ENCODE measurements around the gene KCNK4.

Gene KCNK4

DNA sequence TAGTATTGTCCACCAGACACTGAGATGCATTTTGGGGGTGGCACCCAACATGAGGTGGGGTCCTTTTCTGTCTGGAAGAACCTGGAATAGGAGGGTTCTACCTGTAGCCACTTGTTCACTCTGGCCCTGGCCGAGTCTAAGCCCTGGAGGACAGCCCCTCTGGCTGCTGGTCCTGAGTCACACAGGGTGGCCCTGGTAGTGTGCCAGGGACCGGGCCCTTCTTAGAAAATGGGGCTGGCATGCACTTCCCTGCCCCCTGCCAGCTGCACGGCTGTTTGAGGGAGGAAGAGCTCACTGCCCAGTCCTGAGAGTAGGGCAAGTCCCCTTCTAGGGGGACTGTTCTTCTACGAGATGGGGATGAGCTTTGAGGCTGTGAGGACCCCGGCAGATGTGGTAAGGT, 37.6 kb upstream of the KCNK4 start:
- DNase-seq (ENCODE audit: low read depth): no peak

DNA sequence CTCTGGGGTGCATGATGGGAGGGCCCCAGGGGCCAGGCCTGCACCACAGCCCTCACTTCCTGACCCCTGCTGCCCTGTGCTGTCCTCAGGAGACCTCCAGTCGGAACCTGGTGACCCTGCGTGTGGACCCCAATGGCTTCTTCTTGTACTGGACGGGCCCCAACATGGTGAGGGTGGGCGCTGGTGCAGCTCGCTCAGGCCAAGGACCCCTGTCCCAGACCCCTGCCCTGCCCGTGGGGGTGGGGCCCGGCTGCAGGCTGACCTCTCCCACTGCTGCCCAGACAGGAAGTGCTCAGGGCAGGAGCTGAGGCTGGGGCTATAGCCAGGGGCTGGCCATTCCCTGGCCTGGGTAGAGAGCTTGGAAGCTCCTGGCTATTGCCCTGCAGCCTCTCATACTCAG, 36.8 kb upstream of the KCNK4 start:
- no peak for DNase-seq (ENCODE audit: low read depth)

DNA sequence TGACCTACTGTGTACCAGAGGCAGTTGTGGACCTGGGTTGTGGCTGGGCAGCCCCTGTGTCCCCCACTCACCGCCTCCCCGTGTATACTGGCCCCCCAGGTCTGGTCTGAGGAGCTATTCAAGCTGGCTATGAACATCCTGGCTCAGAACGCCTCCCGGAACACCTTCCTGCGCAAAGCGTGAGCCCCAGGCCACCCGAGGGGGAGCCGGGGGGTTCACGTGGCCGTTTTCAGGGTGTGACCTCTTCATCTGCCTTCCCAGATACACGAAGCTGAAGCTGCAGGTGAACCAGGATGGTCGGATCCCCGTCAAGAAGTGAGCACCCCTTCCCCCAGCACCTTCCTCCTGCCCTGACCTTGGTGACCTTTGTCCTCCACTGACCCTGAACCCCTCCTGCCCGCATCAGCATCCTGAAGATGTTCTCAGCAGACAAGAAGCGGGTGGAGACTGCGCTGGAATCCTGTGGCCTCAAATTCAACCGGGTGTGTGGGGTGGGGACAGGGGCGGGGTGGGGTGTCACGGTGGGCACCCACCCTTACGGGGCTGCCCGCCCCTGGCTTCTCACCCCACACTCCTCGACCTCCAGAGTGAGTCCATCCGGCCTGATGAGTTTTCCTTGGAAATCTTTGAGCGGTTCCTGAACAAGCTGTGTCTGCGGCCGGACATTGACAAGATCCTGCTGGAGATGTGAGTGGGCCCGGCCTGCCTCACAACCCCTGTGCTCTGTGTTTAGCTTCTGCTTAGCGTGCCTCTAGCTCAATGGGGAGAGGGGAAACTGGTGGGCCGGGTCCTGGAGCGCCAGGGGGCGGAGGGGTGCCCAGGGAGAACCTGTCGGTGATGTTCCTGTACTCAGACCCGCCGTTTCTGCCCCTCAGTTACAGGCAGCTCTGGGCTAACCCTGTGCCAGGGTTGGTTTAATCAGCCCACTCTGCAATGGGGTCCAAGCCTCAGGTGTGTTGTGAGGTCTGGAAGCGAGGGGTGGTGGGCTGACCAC, 35.7 kb upstream of the KCNK4 start:
- no peak for DNase-seq (ENCODE audit: low read depth)

DNA sequence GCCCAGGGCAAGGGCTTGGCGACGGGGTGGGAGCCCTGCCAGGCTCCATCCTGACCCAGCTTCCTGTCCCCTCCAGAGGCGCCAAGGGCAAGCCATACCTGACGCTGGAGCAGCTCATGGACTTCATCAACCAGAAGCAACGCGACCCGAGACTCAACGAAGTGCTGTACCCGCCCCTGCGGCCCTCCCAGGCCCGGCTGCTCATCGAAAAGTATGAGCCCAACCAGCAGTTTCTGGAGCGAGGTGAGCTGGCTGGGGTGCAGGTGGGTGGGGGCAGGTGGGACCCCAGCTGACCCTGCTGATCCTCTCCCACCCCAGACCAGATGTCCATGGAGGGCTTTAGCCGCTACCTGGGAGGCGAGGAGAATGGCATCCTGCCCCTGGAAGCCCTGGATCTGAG, 34.8 kb upstream of the KCNK4 start:
- no peak for DNase-seq (ENCODE audit: low read depth)

DNA sequence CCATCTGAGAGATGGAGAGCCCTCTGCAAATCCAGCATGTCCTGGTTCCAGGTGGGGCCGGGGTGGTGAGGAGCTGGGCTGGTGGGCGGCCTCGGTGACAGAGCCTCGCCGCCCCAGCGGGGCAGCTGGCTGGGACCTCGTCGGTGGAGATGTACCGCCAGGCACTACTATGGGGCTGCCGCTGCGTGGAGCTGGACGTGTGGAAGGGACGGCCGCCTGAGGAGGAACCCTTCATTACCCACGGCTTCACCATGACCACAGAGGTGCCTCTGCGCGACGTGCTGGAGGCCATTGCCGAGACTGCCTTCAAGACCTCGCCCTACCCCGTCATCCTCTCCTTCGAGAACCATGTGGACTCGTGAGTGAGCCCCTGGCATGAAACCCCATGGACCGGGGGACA, 32.7 kb upstream of the KCNK4 start:
- DNase-seq (ENCODE audit: low read depth): no peak

DNA sequence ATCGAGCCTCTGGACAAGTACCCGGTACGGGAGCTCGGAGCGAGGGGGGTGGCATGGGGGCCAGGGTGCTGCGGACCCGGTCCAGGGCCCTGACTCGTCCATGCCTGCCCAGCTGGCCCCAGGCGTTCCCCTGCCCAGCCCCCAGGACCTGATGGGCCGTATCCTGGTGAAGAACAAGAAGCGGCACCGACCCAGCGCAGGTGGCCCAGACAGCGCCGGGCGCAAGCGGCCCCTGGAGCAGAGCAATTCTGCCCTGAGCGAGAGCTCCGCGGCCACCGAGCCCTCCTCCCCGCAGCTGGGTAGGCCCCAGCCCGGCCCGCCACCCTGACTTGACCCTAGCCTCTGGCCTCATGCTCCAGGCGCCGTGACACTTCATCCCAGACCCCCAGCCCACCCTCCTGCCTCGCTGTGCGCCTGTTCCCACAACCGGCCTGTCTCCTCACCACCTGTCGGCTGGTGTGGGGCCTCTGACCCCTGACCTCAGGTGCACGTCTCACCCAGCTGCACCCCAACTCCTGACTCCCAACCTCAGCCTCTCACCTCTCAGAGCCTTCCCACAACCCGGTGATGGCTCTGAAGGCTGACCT, 32.1 kb upstream of the KCNK4 start:
- DNase-seq (ENCODE audit: low read depth): no peak

DNA sequence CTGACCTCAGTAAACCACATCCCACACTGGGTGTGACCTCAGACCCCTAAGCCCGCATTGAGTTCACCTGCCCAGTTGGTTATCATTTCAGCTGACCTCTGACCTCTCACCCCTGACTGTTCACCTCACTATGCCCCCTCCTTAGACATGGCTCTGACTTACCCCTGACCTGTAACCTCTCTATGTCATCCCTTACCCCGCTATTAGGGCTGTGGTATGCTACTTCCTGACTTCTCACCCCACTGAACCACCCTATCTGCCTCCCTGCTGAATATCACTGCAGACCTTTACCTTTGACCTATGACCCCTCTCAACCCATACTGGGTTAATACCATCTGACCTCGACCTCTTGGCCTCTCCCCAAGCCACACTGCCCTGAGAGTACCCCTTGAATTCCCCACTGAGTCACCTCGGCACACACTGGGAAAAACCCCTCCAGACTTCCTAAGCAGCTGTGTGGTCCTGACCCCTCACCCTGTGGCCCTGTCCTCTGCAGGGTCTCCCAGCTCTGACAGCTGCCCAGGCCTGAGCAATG, 31.5 kb upstream of the KCNK4 start:
- DNase-seq (ENCODE audit: low read depth): no peak

DNA sequence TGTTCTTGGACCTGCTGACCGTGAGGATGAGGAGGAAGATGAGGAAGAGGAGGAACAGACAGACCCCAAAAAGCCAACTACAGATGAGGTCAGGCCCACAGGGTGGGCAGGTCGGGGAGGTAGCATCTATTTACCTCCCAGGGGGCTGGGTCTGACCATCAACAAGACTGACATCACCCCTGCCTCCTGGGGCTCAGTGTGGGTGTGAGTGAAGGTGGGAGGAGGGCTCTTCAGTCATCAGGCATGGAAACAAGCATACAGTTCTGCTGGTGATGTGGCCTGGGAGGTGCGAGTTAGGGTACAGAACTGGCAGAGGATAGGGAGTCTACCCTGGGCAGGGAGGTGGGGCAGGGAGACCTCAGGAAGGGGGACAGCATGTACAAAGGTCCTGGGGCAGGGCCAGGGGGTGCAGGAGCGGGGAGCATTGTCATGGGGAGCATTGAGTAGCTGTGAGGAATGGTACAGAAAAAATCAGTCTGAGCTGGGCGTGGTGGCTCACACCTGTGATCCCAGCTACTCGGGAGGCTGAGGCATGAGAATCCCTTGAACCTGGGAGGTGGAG, 30.9 kb upstream of the KCNK4 start:
- no peak for DNase-seq (ENCODE audit: low read depth)

DNA sequence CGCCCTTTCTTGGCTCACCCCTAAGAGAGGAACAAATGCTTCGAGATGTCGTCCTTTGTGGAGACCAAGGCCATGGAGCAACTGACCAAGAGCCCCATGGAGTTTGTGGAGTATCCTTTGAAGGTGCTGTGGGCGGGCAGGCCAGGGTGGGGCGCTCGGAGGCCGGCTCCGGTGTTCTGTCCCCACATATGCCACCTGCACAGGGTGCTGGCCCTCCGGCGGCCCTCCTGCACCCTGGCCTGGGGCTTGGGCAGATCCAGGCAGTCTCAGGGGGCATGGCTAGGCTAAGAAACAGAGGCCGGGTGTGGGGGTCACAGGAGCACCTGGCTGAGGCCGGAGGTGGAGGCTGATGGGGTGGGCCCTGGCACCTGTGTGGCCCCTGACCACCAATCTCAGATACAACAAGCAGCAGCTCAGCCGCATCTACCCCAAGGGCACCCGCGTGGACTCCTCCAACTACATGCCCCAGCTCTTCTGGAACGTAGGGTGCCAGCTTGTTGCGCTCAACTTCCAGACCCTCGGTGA, 29.5 kb upstream of the KCNK4 start:
- DNase-seq (ENCODE audit: low read depth): no peak

DNA sequence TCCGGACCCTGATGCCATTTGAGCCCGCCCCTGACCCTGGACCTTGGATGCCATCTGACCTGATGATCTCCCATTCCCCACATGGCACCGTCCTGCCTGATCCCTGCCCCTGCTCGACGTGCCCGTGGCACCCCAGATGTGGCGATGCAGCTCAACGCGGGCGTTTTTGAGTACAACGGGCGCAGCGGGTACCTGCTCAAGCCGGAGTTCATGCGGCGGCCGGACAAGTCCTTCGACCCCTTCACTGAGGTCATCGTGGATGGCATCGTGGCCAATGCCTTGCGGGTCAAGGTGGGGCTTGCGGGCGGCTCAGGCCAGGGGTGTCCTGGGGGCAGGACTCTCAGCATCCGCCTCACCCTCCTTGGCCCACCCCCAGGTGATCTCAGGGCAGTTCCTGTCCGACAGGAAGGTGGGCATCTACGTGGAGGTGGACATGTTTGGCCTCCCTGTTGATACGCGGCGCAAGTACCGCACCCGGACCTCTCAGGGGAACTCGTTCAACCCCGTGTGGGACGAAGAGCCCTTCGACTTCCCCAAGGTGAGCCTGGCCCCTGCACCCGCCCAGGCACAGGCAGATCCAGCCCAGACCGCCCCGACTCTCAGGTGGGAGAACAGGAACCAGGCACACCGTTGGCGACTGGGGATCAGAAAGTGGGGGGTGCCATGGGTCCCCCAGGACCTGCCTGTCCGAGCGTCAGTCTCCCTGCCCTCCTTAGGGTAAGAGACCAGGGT, 28.7 kb upstream of the KCNK4 start:
- no peak for DNase-seq (ENCODE audit: low read depth)

DNA sequence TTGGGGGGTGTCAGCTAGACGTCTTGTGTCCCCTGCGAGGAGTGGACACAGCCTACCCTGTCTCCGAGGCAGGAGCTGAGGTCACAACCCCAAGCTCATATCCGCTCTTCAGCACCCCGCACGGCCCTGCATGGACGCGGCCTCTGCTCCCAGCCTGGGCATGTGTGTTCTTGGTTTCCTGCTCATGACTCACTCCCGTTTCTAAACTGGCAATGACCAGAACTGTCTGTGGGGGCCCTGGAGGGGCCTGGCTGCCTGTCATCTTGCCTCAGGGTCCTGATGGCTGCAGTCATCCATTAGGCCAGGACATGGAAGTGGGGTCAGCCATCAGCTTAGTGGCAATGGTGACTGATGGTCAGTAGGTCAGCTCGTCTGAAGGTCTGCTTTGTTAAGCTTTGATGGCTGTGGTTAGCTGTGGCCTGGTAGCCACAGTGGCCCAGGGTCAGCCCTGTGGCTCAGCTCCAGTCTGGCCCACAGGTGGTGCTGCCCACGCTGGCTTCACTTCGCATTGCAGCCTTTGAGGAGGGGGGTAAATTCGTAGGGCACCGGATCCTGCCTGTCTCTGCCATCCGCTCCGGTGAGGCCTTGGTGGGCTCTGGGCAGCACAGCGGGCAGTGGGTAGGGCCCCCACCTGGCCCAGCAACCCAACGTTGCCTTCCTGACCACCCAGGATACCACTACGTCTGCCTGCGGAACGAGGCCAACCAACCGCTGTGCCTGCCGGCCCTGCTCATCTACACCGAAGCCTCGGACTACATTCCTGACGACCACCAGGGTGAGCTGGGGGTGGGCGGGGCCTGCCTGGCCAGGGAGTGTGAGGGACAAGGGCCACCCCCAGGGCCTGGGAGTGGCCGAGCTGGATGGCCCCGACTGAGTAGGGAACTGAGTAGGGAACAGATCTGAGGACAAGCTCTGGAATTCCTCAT, 27.8 kb upstream of the KCNK4 start:
- DNase-seq (ENCODE audit: low read depth): no peak

DNA sequence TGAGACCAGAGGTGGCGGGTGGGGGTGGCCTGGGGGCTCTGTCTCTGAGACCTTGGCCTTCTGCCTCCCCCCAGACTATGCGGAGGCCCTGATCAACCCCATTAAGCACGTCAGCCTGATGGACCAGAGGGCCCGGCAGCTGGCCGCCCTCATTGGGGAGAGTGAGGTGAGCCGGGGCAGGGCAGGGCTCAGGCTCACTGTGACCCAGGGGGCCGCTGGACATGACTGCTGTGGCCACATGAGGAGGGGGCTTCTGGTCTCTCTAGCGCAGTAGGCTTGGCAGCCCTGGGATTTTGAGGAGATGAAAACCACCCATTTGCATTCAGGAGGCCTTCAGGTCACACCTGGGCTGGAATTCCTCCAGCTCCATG, 27.2 kb upstream of the KCNK4 start:
- no peak for DNase-seq (ENCODE audit: low read depth)

DNA sequence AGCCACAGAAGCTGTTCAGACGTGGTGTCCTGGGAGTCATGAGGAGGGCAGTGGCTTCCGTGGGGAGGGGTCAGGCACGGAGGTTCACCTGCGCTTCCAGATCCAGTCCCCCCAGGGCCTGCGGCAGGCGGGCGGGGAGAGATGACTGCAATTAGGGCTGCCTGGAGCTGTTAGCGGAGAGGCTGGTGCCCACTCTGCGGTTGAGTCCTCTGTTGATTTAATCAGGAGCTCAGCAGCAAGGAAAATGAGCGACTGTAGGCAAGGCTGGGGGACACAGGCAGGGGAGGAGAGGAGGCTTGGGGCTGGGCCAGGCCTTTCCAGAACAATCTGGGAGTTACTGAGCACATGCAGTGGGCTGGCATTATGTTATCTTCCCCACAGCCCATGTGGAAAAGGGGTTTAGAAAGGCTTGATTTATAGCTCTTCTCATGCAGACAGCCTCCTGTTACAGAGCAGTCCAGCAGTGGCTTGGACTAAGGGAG, 26.7 kb upstream of the KCNK4 start:
- DNase-seq (ENCODE audit: low read depth): no peak

DNA sequence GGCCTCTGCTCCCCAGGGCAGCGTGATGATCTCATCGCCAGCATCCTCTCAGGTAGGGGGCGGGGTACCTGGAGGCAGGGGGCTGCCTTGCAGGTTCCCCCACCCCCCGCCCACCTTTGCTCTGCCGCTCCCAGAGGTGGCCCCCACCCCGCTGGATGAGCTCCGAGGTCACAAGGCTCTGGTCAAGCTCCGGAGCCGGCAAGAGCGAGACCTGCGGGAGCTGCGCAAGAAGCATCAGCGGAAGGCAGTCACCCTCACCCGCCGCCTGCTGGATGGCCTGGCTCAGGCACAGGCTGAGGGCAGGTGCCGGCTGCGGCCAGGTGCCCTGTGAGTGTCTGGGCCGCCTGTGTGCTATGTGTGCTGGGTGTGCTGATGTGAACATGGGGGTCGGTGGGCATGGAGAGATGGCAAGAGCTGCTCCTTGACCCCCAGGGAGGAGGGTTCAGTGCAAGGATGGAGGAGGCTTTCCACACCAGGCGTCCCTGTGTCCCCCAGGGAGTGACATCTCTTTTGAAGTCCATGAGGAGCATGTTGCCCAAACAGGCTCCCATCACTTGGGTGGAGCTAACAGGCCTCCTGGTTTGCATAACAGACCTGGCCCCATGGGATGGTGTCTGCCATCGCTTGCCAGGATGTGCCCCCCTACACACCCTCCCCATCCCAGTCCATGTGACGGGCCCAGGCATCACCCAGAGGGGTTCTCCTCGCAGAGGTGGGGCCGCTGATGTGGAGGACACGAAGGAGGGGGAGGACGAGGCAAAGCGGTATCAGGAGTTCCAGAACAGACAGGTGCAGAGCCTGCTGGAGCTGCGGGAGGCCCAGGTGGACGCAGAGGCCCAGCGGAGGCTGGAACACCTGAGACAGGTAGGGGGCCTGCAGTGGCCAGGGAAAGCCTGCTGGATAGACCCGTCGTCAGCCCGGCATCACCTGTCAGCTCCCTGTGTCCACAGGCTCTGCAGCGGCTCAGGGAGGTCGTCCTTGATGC, 25.6 kb upstream of the KCNK4 start:
- DNase-seq (ENCODE audit: low read depth): no peak

DNA sequence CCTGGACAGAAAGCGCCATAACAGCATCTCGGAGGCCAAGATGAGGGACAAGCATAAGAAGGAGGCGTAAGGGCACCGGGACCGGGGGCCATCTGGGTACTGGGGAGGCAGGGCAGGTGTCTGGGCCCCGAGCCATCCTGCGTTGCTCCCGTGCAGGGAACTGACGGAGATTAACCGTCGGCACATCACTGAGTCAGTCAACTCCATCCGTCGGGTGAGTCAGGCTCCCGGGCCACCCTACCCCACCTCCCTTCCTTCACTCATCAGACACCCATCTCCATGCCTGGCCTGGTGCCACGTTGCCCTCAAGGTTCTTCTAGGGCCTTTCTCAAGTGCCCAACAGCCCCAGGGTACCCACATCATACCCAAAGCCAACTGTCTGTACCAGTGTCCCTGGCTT, 24.8 kb upstream of the KCNK4 start:
- DNase-seq (ENCODE audit: low read depth): no peak

DNA sequence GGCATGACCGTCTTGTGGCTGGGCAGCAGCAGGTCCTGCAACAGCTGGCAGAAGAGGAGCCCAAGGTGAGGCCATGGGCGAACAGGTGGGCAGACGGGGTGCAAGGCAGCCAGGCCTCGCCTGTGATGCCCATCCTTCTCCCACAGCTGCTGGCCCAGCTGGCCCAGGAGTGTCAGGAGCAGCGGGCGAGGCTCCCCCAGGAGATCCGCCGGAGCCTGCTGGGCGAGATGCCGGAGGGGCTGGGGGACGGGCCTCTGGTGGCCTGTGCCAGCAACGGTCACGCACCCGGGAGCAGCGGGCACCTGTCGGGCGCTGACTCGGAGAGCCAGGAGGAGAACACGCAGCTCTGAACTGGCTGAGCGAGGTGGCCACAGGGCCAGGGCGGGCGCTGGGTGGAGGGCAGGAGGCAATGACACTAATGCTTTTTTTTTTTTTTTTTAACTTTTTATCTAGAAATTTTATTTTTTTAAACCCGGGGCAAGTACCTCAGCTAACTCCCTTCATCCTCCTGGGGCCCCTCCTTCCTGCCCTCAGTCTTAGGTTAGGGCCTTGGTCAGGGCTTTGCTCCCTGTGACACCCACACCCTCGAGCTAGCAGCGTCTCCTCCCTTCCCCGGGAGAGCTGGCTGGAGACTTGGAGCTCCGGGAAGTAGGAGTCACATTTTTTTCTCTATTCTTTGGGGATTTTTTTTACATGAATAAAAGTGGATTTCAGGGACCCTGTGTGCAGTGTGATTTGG, 23.7 kb upstream of the KCNK4 start:
- DNase-seq (ENCODE audit: low read depth): no peak

DNA sequence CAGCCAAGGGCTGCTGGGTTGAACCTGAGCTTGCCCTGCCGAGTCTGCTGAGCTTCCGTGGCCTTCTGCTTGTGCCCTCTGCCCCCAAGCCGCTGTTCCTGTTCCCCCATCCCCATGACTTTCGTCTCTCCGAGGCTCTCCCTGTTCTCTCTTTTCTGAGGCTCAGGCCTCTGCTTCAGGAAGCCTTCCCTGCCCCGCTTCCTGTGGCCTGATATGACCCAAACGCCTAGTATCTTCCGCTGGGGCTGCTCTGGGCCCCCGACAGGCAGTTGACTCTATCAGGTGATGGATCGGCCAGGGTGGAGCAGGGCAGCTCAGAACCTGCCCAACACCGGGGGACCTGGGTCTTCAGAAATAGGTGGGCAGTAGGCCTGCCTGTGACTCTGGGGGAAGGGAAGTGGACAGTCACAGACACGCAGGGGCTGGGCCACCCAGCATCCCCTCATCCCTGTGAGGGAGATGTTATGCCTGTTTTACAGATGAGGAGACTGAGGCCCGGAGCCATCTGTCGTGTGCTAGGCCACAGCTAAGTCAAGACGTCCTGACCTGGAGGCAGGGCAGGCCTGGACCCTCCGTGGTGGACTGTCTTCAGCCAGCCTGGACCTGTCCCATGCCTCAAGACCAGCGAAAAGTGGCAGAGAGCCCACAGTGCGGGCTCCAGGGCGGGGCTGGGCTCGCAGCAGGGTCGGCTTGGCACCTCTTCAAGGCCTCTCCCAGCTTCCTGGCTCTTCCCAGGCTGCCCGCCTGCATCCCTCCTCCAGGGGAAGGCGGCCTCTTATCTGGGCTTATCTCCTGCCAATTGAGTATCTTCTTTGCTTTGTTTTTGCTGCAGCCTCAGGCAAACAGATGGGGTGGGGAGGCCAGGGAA, 22.8 kb upstream of the KCNK4 start:
- DNase-seq (ENCODE audit: low read depth): no peak
